Anterior cingulate cortex (tissue), 58 donors: ENCODE measurements around the gene C1orf198.
A peak's percentile ranks its signal among the peaks of the same experiment; 100 is the strongest.

Experiments used
- DNase-seq, 58 donors: peaks; one replicate each; lab custom pipeline; 2025; lab: John Stamatoyannopoulos, UW

The C1orf198 gene

DNA sequence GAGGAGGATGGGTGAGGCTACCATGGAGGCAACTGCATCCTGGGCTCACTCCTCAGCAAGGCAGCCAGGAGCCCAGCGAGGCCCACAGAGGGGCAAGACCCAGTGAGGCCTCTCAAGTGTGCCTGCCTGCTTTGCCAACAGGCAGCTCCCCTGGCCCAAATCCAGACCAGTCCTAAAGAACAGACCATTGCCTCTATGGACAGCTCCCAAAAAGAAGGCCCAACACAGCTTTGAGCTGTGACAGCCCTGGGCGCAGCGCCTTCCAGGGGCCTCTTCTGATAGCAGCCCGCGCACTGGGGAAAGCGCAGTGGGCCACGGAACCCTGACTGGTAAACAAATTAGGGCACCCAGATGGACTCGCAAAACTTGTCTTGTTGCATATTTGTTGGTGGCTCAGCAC is 25.5 kb downstream of the C1orf198 start:
- no peak for DNase-seq

DNA sequence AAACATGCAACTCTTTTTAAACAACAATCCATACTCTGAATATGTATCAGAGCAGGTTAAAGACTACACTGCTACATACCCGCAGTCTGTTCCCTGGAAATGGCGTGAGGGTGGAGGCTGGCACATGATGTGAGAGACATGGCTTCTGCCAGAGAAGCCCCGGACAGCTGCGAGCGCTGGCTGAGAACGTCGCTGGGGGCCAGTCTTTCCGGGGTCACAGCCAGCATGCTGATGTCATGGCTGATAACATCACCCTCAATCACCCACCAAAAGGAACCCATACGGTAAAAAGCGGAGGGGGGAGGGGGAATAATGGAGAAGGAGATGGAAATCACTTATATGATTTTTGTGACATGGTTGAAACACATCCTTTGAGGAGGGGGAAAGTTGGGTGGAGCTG is 29.1 kb downstream of the C1orf198 start:
- peak in 36 of 58 donors; percentile 5 to 75 (median 48) for DNase-seq

- DNase-seq = no peak
These were observed 31.5 kb downstream of the C1orf198 start for GRCh38 chr1:230836793-230837192.

DNA sequence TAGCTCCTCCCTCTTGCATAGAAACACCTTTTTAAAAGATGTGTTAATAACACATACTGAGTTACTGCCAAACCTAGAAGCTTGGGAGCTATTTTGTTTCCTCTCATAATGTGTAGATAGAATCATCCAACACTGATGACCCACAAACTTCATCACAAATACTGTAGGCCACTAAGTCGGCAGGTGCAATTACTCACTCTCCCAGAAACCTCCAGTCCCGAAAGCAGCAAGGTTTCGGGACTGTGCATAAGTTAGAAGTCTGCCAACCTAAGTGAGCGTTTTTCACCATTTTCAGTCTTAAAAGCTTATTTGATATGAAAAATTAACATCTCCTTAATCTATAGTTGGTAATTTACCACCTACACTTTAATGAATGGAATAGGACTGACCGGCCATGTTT is 32.0 kb downstream of the C1orf198 start:
- DNase-seq = no peak

DNA sequence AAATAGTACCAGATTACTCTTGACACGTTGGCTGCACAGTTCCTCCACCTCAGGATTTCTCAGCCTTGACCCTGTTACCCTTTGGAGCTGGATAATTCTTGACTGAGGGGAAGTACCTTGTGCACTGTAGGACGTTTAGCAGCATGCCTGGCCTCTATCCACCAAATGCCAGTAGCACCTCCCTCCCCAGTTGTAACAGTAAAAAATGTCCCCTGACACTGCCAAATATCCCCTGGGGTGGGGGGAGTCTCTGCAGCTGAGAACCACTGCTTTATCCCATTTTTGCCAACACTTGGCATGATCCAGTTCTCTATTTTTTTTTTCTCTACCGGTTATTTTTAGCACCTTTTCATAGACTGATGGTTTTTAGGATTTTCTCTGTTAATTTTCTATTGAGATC is 34.0 kb downstream of the C1orf198 start:
- no peak for DNase-seq

DNA sequence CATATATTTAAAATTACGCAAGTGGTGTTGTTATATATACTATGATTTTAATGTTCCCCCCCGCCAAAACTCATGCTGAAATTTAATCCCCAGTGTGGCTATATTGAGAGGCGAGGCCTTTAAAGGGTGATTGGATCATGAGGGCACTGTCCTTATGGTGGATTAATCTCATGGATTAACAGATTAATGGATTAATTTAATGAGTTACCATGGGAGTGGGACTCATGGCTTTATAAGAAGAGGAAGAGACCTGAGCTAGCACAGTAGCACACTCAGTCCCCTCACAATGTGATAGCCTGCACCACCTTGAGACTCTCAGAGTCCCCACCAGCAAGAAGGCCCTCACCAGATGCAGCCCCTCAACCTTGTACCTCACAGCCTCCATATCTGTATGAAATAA is 34.8 kb downstream of the C1orf198 start:
- DNase-seq = no peak

DNA sequence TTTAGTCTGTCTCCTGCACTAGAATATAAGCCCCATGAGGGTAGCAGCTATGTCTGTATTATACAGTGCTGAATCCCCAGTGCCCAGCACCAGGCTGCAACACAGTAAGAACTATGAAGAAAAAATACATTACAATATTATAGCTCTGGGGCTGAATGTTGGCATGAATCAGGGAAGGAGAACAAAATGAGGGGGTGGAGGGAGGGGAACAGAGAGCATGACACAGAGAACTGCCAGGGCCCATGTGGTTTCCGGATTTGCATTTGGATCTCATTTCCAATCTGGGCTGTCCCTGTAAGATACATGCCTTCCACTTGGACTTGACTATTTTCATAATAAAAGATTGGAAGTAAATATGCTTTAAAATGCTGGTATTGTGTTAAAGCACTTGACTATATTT is 35.8 kb downstream of the C1orf198 start:
- no peak for DNase-seq

- no peak for DNase-seq
These were observed 36.5 kb downstream of the C1orf198 start for GRCh38 chr1:230831771-230832170.

DNA sequence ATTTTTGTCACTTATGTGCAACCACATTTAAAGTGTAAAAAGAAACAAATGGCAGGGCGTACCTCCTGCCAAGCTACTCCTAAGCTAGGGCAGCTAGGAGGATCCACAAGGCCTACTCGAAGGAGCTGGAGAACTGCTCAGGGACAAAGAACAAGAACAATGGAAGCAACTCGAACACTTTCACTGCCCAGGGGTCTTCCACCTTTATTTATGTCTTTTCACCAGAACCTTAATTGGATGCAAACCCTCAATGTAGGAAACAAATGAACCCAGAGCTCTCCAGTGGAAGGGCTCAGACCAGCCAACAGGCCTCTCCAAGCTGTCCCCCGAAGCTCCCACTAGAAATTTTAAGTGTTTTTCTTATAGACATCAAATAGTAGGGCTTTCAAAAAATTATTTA is 39.9 kb downstream of the C1orf198 start:
- DNase-seq = no peak

DNA sequence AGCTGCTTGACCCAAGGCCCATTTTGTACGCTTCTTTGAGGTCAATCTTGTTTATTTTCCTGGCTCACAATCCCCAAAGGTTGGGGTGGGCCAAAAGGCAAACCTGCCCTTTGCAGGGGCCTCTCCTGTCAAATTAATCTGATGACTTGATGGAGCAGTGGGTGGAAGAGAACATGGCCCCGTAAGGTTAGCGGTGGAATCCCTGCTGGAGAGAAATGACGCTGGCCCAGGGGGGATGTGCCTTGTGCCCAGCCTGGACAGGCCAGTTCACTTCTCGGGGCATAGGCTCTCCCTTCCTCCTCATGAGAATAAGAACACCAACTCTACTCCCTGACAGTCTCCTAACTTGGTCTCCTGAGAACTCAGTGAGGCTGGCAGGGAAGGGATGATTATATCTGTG is 40.5 kb downstream of the C1orf198 start:
- no peak for DNase-seq

DNA sequence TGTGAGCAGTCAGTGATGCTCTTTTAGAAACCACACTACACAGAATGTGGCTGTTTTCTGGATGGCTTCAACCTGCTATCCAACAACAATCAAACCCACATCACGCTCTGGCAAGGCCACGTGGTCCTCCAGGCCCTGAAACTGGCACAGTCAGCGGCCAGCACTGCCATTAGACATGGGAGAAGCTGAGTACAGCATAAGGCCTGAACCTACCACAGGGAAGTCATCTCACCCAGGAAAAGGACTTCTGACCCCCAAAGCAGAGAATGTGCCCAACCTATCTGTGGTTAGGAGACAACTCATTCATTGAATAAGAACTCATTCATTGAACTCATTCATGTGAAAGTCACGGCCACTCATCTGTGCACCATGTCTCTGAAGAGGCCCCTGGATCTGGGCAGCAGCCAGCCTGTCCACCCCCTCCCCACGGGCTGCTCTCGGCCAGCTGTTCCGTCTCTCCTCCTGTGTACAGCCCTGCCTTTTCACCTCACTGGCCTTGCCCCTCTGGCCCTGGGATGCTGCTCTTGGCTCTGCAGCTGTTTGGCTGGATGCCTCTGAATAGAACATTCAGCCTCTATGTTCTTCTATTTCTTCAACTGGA is 41.1 kb downstream of the C1orf198 start:
- DNase-seq = peak in 35 of 58 donors; percentile 23 to 83 (median 61)

GRCh38 chr1:230826166-230826875 is 42.0 kb downstream of the C1orf198 start:
- peak in 1 of 58 donors; percentile 19 for DNase-seq

- DNase-seq = no peak
These were observed 42.6 kb downstream of the C1orf198 start for GRCh38 chr1:230825761-230826160.

- DNase-seq = no peak
These were observed 43.2 kb downstream of the C1orf198 start for GRCh38 chr1:230824919-230825721.

DNA sequence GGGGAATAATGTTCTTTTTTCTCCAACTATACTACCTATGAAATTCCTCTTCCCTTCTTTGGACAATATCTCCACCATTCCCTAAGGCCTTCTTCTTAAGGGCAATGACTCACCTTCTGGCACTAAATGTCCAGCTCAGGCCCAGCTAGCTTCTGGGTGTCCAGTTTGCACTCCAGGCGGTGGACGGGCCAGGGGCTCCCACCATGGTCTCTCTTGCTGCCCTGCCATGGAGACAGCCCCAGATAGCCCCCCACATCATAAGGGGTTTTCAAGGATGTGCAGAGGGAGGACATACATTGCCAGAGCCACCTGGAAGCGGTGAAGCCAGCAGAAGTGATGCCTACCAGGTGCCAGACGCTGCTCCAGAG is 43.8 kb downstream of the C1orf198 start:
- no peak for DNase-seq

DNA sequence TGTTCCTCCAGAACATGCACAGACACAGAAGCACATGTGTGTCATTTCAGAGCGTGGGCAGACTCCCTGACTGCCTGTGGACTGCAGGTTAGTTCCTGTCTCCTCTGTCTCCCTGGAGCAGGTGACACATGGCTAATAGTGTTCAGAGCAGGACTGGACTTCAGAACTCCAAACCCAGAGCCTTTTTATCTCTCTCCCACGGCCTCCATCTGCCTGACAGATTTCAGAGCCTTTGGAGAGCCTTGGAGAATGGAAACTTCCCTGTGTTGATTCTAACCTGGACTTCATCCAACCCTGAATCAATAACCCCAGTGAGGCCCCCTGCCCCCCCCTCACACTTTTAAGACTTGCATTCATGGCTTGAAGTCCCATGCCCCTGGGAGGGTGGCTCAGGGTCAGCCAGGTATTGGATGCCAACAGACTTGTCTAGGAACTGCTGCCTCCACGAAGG is 44.4 kb downstream of the C1orf198 start:
- DNase-seq = peak in 1 of 58 donors; percentile 24

- DNase-seq = peak in 3 of 58 donors; percentile 17 to 37 (median 36)
These were observed 44.9 kb downstream of the C1orf198 start for GRCh38 chr1:230823426-230823825.

DNA sequence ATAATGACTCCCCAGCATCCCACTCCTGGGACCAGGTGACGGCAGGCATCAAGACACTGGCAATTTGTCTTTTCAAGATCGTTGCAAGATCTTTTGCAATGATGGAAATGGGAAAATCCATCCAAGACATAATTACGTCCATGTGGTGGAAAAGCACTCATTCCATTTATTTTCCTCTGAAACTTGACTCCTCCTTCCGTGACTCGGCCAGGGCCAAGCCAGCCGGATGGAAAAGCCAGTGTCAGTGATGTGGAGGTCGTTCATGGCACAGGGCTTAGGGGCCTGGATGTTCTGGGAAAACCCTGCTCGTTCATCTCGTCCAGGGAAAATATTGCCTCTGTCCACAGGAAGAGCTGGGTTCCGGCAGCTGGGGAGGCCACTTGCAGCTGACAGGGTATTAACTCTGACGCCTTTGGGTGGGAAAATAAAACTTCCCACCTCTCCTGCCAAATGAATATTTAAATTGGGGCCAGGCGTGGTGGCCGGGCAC is 46.2 kb downstream of the C1orf198 start:
- DNase-seq = no peak

DNA sequence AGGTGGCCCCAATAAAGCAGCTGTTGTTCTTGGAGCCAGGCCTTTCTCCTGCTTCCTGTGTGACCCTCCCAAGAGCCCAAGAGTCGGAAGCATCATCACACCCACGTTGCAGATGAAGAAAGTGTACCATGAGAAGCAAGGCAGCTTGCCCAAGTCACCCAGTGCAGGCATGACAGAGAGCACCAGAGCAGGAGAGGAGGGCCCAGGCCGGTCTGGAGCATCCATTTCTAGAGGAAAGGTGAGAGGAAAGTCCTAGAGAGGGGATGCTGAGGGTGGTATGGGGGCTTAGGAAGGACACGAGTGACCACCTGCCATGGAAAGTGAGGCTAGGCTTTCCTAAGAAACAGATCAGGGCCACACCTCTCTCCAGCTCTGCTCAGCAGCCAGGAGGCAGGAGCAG is 47.0 kb downstream of the C1orf198 start:
- DNase-seq = peak in 1 of 58 donors; percentile 27

DNA sequence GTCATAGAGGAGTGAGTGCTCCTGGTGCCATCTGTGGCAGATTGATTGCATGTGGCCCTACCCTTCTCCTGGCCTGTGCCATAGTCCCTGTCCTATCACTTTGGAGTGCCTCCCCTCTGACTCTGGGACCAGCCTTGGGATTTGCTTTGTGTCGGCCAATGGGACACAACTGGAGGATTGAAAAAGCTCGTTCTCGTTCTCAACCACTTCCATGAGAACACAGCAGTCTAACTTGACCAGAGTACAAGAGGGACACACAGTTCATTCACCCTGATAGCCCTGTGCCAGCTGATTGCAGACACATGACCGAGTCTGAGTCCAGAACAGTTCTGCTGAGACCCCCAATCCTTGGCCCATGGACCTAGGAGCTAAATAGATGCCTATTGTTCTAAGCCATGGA is 47.8 kb downstream of the C1orf198 start:
- peak in 35 of 58 donors; percentile 23 to 89 (median 58) for DNase-seq

GRCh38 chr1:230819976-230820375 is 48.3 kb downstream of the C1orf198 start:
- no peak for DNase-seq
